Prostate gland (tissue), 2 donors: ENCODE measurements around the gene ING5.

ENCODE experiments used
- CTCF ChIP-seq, 4 experiments: fragments of 200-600 bp in 2 of 4; fragments of 450-650 bp in 2 of 4; sonication (generic) in 2 of 4; IDR thresholded peaks; 1 replicate in 3 of 4; 2 replicates in 1 of 4; pipeline ENCODE4 v1.5.1; 2016 to 2019; ENCODE audit warnings: antibody characterized with exemption in 4 of 4, mild to moderate bottlenecking in 2 of 4, moderate library complexity in 2 of 4
- POLR2A ChIP-seq: fragments of 450-650 bp; IDR thresholded peaks from one replicate; pipeline ENCODE4 v1.6.1; 2016; ENCODE audit warnings: antibody characterized with exemption, mild to moderate bottlenecking

DNA sequence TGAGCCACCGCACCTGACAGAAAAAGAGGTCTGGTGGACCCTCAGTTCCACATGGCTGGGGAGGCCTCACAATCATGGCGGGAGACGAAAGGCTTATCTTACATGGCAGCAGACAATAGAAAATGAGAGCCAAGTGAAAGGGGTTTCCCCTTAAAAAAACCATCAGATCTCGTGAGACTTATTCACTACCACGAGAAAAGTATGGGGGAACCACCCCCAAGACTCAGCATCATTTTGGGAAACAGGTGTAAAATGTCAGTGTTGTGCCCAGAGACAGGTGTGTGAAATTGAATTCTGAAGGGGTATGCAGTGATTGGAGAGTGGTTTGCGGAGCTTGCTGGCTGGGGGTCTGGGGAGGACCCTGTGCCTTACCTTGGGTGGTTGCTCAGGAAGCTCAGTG, 28.0 kb downstream of the ING5 start:
- TF ChIP-seq CTCF (IDR thresholded peaks at IDR 0.05) (no peak), POLR2A (no peak)
